Measurements from ENCODE around the gene CEP112.

DNA sequence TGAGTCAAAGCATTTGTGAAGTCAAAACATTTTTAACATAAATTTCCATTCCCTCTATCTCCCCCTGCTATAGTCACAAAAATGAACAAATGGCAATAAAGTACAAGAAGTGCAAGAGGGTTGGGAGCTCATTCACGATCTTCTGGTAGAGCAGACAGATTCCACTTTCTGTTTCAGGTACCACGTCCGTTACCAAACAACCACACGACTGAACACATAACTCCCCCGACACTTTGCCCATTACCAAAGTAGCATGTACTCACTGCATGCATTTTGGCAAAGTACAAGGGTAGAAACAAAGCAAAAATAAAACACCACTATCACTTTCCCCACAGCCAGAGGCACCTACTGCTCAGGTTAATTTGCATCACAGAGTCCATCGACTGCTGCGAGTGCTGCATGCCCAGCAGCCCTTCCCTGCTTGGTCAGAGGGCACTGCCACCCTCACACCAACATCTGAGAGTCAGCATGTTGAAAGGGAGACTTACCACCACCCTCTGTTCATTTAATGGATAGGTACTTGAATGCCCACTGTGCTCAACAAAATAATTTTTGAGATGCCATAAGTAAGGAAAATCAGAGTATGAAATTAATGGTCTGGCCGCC is 480.2 kb downstream of the CEP112 start:
- TF ChIP-seq, protein P1, sequence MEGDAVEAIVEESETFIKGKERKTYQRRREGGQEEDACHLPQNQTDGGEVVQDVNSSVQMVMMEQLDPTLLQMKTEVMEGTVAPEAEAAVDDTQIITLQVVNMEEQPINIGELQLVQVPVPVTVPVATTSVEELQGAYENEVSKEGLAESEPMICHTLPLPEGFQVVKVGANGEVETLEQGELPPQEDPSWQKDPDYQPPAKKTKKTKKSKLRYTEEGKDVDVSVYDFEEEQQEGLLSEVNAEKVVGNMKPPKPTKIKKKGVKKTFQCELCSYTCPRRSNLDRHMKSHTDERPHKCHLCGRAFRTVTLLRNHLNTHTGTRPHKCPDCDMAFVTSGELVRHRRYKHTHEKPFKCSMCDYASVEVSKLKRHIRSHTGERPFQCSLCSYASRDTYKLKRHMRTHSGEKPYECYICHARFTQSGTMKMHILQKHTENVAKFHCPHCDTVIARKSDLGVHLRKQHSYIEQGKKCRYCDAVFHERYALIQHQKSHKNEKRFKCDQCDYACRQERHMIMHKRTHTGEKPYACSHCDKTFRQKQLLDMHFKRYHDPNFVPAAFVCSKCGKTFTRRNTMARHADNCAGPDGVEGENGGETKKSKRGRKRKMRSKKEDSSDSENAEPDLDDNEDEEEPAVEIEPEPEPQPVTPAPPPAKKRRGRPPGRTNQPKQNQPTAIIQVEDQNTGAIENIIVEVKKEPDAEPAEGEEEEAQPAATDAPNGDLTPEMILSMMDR (IDR thresholded peaks at IDR 0.05), result no peak
- no peak for TF ChIP-seq POLR2A (IDR thresholded peaks at IDR 0.05)

Measured in testis (tissue), 2 donors.